Prostate gland (tissue), 2 donors: ENCODE measurements around the gene BYSL.

Source experiments
- CTCF ChIP-seq, 4 experiments: fragments of 200-600 bp in 2 of 4; fragments of 450-650 bp in 2 of 4; sonication (generic) in 2 of 4; IDR thresholded peaks; 1 replicate in 3 of 4; 2 replicates in 1 of 4; pipeline ENCODE4 v1.5.1; 2016 to 2019; ENCODE audit warnings: antibody characterized with exemption in 4 of 4, mild to moderate bottlenecking in 2 of 4, moderate library complexity in 2 of 4
- POLR2AphosphoS5 ChIP-seq: sonication (generic); formaldehyde crosslinking; IDR thresholded peaks from one replicate; pipeline ENCODE4 v1.6.1; 2017; ENCODE audit warnings: antibody characterized with exemption

DNA sequence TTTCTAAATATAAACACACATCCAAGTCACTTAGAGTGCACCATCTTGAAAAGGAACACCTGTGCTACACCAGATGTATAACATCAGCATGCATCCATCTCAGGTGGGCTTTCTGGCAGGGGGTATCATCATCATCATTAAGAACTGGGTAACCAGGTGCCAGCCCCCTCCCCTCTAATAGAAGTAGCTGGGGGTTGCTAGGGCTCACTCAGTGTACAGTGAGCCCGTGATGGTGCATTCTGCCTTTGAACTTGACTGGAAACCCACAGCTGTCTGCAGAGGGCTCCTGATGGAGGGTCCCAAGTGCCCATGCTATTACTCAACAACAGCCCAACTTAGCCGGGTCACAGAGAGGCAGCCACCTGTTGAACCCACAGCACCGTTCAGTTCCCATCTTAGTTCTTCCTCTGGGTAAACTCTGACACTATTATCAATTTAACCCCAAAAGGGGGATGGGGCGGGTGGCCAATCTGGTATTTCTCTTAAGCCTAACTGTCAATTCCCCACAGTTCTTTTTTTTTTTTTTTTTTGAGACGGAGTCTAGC, 53.1 kb downstream of the BYSL start:
- TF ChIP-seq CTCF (IDR thresholded peaks at IDR 0.05) (no peak), POLR2AphosphoS5 (no peak)
